Activated CD8-positive, alpha-beta memory T cell treated with anti-CD3 and anti-CD28 coated beads, Interleukin-2, amount 50 U/mL, for 24 hours (primary cell): ENCODE measurements around the gene CCDC85B.

Experiments used
- DNase-seq: peaks from one replicate; pipeline ENCODE4 v3.0.0-alpha.2; 2020; ENCODE audit errors: extremely low read depth

Gene CCDC85B

DNA sequence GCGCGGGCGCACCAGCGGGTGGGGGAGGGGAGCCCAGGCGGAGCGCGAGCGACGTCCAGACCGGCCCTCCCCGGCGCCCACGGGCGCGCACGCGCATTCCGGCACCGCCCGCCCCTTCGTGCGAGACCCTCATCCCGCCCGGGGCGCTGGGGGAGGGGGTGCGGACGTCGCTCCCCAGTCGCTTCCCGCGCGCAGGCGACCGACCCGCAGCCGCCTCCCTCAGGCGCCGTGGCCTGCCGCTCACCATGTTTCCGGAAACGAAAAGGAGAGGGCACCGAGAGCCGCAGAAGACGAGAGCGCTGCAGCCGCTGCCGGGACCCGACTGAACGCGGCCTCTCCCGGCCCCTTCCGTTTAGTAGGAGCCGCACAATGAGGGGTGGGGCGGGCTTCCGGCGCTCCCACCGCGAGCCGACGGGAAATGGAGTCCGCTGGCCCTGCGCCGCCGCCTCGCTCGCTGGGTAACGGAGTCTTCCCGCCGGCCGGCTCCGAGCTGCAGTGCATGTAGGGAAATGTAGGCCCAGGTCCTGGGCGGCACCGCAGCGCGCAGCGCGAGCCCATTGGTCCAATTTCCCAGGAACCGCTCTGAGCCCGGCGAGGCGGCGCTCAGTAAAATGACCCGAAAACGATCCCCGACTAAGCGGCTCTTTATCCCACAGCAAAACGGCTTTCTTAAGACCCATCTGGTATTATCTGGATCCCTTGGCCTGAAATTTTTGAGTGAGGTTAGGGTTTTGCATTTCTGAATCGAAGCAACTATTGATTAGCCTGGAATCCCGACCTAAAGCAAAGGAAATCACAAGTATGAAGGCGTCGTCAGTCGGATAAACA is 32.4 kb upstream of the CCDC85B start, which contains the start of gene CFL1:
Gene CFL1, minus strand, starts transcription at position 328 of the 828 bp plus-strand sequence. Its CDS starts 81 bp downstream, at position 247.
- peak; percentile 88 for DNase-seq

GRCh38 chr11:65858681-65859087 is 31.8 kb upstream of the CCDC85B start:
- no peak for DNase-seq

- DNase-seq: peak; percentile 95
Measured at GRCh38 chr11:65859095-65859811, 31.2 kb upstream of the CCDC85B start.

DNA sequence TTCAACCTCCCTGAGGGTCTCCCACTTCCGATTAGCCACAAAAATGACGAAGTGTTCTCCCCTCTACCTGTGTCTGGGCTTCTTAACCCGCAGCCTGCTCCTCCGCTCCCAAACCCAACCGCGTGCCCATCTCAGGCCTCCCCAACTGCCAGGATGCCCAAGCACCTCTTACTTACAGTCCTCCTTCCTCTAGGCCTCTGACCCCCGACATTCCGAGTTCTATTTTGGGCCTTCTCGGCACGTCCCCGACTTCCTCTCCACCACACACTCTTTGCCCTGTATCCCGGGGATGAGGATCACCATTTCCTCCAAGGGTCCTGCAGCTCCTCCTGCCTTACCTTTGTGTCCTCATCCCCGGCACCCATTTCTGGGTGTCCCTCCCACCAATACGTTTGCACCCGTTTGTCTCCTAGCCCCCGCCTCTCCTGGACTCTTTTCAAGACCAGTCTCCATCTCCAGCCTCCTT is 30.6 kb upstream of the CCDC85B start:
- DNase-seq: no peak

DNA sequence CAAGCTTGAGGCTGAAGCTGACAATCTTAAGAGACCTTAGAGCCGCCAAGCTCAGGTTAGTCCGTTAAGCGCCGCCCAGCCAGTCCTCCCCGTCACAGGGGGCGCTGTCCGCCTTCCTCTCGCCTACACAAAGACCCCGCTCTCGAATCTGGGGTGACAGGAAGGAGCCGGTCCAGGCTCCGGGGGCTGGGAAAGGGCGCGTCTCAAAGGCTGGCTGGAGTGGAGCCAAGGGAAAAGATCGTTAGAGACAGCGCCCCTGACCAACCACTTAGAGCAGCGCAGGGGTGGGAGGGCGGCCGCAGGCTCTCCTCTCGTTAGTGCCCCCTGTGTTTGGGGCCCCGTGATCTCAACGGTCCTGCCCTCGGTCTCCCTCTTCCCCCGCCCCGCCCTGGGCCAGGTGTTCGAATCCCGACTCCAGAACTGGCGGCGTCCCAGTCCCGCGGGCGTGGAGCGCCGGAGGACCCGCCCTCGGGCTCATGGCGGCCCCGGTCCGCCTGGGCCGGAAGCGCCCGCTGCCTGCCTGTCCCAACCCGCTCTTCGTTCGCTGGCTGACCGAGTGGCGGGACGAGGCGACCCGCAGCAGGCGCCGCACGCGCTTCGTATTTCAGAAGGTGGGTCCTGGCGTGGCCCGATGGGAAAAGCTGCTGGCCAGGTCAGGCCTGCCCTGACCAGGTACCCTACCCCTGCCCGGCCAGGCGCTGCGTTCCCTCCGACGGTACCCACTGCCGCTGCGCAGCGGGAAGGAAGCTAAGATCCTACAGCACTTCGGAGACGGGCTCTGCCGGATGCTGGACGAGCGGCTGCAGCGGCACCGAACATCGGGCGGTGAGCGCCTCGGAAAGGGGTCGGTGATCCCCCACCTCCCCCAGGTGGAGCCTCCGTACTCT is 30.0 kb upstream of the CCDC85B start, which contains the start of gene MUS81:
Gene MUS81, plus strand, starts transcription at position 156 of the 887 bp plus-strand sequence. Its CDS starts 321 bp downstream, at position 477.
- DNase-seq: peak; percentile 93

DNA sequence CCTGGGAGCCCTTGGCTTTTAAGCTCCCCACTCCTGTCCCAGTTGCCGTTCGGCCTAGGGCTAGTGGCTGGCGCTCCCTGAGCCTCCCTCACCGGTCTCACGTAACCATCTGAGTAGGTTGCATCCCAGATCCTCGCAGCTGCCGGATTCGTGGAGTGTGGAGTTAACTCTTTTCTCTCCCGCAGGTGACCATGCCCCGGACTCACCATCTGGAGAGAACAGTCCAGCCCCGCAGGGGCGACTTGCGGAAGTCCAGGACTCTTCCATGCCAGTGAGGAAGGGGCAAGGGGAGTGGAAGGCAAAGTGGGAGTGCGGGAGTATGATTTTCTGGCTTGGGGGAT is 29.3 kb upstream of the CCDC85B start:
- no peak for DNase-seq

- DNase-seq: no peak
Measured at GRCh38 chr11:65861533-65862183, 28.8 kb upstream of the CCDC85B start.

DNA sequence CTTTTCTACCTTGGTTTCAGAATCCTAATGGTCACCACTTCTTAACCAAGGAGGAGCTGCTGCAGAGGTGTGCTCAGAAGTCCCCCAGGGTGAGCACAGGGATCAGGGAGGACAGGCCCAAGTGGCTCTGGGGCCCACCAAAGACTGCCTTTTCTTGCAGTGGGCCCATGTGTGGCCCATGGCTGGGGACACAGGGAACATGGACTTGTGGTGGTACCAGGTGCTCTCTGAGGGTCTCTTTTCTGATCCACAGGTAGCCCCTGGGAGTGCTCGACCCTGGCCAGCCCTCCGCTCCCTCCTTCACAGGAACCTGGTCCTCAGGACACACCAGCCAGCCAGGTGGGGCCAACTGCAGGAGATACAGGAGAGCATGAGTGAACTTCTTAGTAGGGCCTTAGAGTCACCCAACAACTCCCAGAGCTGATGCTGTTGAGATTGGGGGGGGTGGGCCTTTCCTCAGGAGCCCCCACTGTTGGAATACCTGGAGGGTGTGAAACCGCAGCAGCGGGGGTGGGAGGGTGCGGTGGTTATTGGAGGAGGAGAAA is 28.2 kb upstream of the CCDC85B start:
- no peak for DNase-seq

DNA sequence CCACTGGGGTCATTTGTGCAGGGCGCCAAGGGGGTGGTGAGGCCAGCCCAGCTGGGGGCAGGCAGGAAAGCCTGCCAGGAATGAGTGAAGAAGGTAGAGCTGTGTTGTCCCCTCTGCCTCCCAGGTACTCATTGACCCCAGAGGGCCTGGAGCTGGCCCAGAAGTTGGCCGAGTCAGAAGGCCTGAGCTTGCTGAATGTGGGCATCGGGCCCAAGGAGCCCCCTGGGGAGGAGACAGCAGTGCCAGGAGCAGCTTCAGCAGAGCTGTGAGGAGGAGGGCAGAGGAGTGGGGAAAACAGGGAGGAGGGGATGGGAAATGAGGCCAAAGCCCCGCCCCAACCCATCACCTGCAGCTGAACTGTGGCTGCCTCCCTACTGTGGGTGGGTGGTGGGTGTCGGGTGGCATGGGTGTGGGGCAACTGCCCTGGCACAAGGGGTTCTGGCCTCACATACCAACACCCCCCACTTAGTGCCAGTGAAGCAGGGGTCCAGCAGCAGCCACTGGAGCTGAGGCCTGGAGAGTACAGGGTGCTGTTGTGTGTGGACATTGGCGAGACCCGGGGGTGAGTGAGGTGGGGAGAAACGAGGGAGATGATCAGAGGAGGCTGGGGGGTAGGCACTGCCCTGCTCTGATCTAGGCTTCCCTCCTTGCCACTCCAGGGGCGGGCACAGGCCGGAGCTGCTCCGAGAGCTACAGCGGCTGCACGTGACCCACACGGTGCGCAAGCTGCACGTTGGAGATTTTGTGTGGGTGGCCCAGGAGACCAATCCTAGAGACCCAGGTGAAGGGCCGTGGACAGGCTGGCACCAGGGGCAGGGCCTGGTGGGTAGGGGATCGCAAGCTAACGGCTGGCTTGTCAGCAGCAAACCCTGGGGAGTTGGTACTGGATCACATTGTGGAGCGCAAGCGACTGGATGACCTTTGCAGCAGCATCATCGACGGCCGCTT is 27.3 kb upstream of the CCDC85B start:
- no peak for DNase-seq

DNA sequence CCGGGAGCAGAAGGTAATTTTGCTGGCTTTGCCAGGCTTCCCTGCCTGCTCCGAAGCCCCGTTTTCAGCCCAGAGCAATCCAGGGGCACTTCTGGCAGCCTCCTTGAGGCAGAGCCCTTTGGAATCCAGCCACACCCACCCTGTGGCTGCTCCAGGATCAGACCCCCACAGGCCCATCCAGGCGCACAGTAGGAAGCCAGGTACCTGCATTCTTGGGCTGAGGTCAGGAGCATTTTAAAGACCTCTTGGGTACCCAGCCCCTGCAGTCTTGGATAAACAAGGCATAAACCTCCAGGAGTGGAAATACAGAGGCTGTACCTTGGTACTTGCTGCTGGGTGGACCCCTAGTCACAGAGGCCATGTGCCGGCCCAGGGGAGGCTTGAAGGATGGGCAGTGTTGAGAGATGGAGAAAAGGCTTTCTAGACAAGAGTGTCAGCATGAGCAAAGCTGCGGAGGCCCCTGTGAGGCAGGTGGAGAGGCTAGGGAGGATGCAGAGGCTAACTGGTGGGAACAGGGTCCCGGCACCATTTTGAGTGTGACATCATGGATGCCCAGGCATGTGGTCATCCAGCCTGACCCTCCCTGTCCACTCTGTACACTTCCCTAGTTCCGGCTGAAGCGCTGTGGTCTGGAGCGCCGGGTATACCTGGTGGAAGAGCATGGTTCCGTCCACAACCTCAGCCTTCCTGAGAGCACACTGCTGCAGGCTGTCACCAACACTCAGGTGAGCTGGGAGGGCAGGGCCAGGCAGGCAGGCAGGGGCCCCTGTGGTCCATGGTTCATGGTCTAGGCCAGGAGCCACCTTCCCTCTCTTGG is 26.4 kb upstream of the CCDC85B start:
- DNase-seq: no peak

- no peak for DNase-seq
Measured at GRCh38 chr11:65864706-65865471, 25.6 kb upstream of the CCDC85B start.

DNA sequence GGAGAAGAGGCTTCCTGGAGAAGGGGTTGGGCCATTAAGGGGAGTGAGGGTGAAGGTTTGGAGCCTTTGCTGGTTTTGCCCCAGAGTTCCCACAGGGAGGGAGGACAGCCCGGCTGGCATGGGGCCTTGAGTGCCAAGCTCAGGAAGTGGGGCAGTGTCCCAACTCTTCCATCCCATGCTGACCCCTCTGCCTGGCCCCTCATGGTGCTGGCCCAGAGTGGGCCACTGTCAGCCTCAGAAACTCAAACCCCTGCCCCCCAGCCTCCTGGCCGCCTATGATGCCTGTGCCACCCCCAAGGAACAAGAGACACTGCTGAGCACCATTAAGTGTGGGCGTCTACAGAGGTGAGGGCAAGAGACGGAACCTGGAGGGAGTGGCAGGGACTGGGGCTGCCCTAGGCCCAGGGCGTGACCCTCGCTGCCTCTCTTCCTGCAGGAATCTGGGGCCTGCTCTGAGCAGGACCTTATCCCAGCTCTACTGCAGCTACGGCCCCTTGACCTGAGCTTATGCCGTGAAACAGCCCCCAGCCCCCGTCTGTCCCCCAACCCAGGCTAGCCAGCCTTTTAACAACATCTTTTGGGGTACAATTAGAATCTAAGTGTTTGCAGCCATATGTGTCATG is 24.8 kb upstream of the CCDC85B start:
- DNase-seq: no peak

- no peak for DNase-seq
Measured at GRCh38 chr11:65866509-65867283, 23.8 kb upstream of the CCDC85B start.

GRCh38 chr11:65867284-65868071 is 23.0 kb upstream of the CCDC85B start:
- DNase-seq: no peak

- no peak for DNase-seq
Measured at GRCh38 chr11:65868076-65868667, 22.3 kb upstream of the CCDC85B start.

- no peak for DNase-seq
Measured at GRCh38 chr11:65868907-65869306, 21.6 kb upstream of the CCDC85B start.
